M059J (cell line): ENCODE results near the gene TNFRSF18. TPM values are rescaled to one million over a fixed set of nuclear protein-coding genes. Genes with fewer than 3 reads are reported as not detected.
A peak's percentile ranks its signal among the peaks of the same experiment; 100 is the strongest.

Experiments
- DNase-seq: peaks from one replicate; pipeline ENCODE4 v3.0.0-alpha.2; 2012; ENCODE audit warnings: low read depth
- total RNA-seq: library from RNA; depleted of rRNA; stranded (reverse); fragments of >200 nt; shearing (Covaris generic); gene quantifications from 2 replicates; pipeline ENCODE4 v1.2.3, GENCODE V29; 2014

TNFRSF18 gene
- total RNA-seq, 1 experiment from 2014 or later: not detected

DNA sequence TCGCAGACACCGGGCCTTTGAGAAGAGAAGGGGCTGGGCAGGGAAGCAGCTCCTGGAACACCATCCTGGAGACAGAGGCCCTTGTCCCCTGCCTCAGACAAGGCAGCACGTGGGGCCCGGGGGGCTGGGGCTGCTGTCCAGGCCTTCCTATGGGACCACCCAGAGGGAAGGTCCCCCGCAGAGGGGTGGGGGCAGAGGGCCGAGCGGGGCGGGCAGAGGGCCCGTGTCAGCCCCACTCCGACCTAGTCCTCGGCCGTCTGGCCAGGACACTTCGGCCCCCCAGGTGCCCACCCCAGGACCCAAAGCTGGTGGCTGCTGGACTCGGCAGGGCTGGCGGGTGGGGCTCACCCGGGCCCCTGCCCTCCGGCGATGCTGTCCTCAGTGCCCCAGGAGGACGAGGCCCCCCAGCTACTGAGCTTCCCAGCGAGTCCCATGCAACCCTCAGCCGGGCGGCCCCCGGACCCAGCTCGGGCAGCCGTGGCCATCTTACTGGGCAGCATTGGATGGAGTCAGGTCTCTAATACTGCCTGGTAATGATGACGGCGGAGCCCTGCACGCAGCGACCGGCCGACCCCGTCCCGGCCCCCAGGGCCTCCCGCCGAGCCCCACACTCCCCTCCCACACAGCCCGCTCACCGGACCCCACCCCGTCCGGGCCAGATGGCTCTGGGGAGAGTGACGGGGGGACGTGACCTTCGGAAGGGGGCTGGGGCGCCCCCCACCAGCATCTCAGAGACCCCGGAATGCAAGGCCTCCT, 39.6 kb downstream of the TNFRSF18 start:
- DNase-seq: no peak

- DNase-seq: no peak
Measured at GRCh38 chr1:1165900-1166421, 40.4 kb downstream of the TNFRSF18 start.

GRCh38 chr1:1165485-1165884, 40.9 kb downstream of the TNFRSF18 start:
- no peak for DNase-seq

- no peak for DNase-seq
Measured at GRCh38 chr1:1164701-1165451, 41.5 kb downstream of the TNFRSF18 start.

DNA sequence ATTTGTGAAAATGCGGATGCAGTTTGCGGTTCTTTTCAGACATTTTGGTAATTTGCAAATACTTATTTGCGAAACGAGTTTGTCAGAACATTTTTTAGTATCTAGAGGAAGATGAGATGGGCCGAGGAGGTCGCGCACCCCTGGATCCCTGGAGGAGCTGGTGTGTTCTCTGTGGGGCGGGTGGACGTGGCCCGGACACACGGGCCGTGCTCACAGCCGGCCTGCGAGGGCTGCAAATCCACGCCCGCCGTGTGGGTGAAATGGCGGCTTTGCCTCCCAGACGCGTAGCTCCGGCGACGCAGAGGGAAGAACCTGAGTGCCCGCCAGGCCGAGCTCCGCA, 42.1 kb downstream of the TNFRSF18 start:
- DNase-seq: no peak

DNA sequence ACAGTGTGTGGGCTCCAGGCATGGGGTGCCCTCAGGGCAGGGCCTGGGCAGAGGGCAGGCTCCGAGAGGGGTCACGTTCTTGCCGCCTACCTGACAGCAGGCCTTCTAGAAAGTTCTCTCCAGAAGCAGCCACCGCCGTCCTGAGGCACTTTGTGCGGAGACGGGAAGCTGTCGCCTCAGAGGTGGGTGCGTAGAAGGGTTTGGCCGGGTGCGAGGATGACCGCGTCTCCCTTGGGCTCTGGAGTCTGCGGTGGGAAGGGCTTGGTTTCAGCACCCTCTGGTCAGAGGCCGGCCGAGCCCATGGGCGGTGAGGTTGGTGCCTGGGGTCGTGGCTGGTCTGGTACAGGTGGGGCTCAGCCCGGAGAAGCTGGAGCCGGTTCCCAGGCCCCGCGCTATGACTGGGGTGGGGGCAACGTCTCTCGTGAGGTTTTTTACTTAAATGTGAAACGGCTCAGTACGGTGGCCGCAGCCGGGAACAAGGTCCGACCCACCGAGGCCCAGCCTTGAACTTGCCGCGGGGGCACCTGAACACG, 42.8 kb downstream of the TNFRSF18 start:
- DNase-seq: no peak

DNA sequence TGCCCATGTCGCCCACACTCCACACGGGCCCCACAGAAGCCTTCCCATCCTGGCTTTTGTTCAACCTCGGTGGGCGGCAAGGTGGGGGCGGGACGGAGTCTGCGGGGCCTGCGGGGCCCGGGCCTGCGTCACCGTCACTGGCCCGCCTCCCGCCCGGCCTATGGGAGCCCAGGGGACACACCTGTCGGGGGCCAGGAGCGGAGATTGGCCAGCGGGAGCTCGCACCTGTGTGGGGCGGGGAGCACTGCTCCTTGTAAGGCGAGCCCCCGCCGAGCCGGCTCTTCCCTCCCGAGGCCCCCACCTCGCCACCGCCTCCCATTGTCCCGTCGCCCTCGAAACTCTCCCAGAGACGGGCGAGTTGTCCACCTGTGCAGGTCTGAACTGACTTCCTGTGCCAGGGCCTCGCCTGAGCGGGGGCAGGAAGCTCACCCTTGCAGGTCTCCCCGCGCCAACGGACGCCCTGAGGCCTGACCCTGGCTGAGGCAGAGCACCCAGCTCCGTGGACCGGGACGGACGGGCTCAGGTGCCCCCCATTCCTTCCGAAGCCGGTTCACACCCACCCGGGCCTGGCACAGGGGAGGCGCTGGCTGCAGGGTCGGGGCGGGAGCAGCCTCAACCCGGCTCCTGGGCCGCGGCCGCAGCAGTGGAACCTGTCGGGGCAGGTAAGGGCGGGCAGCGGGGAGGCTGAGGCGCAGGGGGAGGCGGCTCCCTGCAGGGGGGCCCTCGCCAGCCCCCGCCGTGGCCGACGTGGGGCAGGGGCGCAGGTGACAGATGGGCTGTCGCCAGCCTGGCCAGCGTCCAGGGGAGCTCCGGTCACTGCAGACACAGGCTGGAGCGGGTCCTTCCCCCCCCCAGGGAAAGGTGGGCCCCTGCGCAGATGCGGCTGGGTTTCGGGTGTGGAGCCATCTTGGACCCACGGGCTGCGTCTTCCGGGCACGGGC, 43.5 kb downstream of the TNFRSF18 start:
- DNase-seq: no peak

- no peak for DNase-seq
Measured at GRCh38 chr1:1161683-1162079, 44.7 kb downstream of the TNFRSF18 start.

DNA sequence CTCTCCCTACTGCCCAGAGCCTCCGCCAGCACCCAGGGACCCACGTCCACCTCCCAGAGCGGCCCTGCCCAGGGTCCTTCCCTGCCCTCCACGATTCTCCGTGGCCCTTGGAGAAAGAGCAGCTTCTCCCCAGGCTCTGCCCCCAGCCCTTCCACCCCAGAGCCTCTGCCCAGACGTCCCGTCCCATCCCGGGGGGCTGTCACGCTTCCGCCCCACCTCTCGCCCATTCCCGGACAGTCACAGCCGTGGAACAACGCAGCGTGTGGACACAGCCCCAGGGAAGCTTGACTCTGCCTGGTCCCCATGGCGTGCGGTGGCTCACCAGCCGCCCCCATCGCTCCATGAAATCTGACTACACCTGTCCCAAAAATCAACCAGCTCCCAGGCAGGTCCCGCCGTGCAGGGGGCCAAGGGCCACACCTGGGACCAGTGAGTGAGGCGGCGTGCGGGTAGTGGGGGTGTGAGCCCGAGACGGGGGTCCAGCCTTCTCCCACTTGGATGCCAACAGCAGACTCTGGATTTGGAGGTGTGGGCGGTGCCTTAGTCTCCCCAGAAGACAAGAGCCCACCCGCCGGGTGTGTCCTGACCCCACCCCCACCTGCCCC, 45.2 kb downstream of the TNFRSF18 start:
- DNase-seq: no peak

DNA sequence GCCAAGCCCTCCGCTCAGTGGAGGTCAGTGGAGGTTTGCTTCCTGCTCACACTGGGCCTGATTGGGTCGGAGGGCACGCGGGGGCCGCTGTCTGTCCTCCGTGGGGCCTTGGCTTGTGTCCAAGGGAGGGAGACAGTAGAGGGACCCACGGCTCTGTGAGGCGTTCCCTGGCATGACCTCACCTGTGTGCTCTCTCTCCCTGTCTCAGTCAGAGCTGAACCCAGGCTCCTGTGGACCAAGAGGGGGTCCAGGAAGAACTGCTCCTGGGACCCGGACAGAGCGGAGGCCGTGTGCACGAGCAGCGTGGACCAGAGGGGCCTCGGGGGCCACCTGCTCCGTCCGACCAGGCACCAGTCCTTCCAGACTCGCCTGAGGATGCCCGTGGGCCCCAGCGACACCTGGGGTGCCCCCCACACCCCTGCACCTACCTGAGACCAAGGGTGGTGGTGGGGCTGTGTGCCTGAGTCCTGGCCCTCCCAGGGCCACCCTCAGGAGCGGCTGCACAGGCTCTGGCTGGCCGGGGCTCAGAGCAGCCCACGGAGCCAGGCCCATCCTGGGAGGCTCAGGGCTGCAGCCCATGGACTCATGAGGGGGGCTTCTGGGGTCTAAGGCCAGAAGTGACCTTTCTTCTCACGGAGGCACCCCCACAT, 46.0 kb downstream of the TNFRSF18 start:
- DNase-seq: no peak

DNA sequence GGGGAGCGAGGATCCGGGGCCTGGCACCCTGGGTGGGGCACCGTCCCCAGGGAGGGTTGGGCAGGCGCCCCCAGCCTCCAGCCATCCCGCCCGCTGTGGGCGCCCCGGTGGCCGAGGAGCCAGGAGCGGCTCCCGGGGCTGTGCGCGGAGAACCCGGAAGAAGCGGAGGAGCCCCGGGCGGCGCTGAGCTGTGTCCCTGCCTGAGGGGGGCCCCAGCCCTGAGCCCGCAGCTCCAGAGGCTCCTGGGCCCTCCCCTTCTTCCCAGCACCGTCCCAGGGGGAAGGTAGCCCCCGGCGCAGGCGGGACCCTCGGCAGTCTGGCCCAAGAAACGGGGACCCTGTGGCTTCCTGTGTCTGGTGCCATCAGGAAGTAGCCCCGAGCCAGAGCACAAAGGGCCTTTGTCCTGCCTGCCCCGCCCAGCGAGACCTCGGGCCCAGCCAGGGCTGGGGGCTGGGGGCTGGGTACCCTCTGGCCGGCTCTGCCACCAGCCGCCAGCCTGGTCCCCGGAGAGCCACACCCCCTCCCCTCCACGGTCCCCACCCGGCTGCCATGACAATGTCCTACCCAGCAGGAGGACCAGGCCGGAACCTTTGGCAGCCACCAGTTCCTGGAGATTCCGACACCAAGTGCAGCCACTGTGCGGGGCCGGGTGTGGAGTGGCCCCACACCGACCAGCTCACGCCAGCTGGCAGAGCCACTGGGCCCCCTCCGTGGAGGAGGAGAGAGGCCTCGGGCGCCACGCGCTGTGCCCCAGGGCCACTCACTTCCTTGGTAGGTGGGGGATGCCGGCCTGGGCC, 48.3 kb downstream of the TNFRSF18 start:
- peak; percentile 40 for DNase-seq

- DNase-seq: peak; percentile 92
Measured at GRCh38 chr1:1157426-1157913, 48.9 kb downstream of the TNFRSF18 start.

DNA sequence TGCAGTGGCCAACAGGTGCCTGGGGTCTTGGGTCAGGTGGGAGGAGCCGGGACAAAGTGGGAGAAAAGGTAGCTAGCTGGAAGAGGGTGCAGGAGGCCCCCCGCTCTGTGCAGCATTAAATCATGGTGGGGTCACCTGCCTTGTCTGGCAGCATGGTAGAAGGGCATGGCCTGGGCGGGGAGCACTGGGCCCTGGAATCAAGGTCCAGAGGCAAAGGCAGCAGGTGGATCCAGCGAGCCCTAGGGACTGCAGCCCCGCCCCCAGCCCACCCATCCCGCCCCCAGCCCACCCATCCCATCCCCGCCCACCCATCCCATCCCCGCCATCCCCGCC, 49.4 kb downstream of the TNFRSF18 start:
- DNase-seq: no peak

DNA sequence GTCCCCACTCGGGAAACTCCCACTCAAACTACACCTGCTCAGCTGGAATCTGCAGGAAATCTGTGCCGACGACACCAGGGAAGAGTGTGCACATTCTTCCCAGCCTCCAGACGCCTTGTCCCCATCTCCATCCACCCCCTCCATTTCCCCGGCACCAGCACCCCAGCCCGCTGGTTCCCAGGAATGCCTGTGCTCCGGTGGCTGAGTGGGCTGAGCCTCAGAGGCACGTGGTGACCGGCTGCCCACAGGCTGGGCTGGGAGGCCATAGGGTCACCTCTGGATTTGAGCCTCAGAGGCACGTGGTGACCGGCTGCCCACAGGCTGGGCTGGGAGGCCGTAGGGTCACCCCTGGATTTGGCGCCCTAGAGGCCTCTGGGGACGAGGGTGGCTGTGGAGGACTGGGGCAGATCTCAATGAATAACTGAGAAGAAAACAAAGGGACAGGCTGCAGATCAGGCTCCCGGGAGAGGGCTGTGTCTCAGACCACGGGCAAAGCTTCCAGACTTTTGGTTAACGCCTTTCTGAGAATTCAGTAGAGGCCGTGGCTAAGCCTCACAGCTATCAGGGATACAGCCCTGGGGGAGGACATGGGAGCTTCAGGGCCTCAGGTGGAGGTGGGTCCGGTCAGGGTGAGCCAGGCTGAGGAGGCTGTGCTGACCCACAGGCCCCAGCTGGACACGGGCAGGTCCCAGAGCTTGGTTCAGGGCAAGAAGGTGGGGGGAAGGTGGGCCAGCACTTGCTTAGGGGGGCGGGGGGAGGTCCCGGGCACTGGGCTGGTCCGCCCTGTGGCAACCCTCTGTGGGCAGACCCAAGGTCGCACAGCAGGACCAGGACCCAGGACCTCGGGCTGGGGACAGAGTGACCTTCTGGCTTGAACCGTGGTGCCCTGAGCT, 50.0 kb downstream of the TNFRSF18 start:
- DNase-seq: peak; percentile 14

DNA sequence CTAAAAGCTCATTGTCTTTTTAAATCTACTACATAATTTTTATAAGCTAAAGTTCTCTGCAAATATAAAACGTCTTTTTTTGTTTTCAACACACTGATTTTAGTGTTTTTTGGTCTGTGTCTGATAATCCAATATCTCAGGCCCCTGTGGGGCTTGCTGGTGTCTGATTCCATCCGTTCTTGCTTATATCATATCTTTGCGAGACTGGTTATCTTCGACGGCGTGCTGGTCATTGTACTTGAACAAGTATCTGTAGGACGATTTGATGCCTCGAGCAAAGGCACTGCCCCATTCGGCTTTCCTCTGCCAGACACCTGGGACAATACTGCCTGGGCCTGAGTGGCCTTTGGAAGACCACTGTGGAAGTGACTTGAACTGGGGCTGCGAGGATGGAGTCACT, 51.1 kb downstream of the TNFRSF18 start:
- no peak for DNase-seq

DNA sequence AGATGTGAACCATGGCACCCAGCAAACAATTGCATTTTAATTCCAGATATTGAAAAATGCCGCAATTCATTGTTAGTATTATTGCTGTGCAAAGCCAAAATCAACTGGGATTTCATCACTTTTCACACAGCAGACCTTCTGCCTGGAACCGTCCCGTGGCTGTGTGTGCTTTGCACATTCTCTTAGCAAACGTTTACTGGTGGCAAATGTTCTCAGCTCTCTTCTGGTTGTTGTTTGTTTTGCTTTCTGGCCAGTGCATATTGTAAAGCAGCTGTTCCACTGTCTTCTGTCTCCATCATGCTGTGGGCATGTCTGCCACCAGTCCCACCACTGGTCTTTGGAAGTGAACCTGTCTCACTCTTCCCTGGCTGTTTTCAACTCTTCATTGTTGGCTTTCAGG, 52.5 kb downstream of the TNFRSF18 start:
- DNase-seq: no peak
